ENCODE data around the gene VSTM5. TPM values are rescaled to one million over a fixed set of nuclear protein-coding genes. Genes with fewer than 3 reads are reported as not detected.
"Not testable (repeated sequence)": the region's sequence is repeated elsewhere in the genome, so short reads cannot be mapped to it uniquely, and the experiment has no call there.

VSTM5 gene
- total and polyA plus RNA-seq, 7 donors, result 0.23 to 3.6 (median 0.85) TPM; not detected in 1

DNA sequence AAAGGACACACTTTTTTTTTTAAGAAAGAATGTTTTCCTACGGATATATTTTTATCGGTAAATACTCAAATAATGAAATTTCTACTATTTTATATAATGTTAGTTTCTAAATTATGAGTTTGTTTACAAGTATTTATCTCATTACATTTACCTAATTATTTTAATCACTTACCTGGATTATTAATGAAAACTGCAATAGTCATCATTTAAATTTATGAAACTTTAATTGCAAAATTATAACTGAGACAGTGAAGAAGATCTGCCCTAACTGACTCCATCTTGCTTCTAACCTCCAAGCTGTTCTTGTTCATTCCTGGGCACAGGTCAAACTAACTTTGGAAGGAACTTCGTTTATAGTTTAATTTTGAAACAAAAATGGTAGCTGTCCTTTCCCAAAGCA lies 25.2 kb upstream of the VSTM5 start:
- Histone ChIP-seq H3K27ac (no peak overlapping the region), H3K36me3 (no peaks in the 10 kb centered on the region), H3K9me3 (no peaks in the 10 kb centered on the region), H3K4me1 (no peaks in the 10 kb centered on the region), H3K27me3 (no peaks in the 10 kb centered on the region), H3K4me3 (no peak overlapping the region)
- no peak for DNase-seq
- WGBS, 2 donors, result 86 to 89% methylated on average over 3 of the region's 3 CpGs
- no peak for TF ChIP-seq POLR2A (IDR thresholded peaks at IDR 0.05)
- TF ChIP-seq, protein P1, sequence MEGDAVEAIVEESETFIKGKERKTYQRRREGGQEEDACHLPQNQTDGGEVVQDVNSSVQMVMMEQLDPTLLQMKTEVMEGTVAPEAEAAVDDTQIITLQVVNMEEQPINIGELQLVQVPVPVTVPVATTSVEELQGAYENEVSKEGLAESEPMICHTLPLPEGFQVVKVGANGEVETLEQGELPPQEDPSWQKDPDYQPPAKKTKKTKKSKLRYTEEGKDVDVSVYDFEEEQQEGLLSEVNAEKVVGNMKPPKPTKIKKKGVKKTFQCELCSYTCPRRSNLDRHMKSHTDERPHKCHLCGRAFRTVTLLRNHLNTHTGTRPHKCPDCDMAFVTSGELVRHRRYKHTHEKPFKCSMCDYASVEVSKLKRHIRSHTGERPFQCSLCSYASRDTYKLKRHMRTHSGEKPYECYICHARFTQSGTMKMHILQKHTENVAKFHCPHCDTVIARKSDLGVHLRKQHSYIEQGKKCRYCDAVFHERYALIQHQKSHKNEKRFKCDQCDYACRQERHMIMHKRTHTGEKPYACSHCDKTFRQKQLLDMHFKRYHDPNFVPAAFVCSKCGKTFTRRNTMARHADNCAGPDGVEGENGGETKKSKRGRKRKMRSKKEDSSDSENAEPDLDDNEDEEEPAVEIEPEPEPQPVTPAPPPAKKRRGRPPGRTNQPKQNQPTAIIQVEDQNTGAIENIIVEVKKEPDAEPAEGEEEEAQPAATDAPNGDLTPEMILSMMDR (IDR thresholded peaks at IDR 0.05), result no peak
- no peak for TF ChIP-seq EP300 (IDR thresholded peaks at IDR 0.05)
- no peak for TF ChIP-seq POLR2AphosphoS5 (IDR thresholded peaks at IDR 0.05)
- intact Hi-C loops (cut with DNase I), result no loop called here

DNA sequence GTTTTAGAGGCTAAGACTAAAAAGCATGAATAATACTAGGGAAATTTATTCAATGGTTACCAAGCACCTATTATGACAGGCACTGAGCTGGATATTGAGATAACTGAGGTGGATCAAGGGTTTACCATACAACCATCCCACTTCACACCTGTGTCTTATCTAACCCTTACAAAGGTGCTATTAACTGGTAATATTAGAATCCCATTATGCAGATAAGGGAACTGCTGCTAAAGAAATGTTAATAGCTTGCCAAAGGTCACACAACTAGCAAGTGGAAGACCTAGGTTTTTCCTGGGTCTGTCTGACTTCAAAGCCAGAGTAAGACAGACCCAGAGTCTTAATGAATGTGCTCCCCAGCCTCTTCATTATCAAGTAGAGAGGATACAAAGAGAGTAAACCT lies 21.1 kb upstream of the VSTM5 start:
- no peak for DNase-seq
- no peak for TF ChIP-seq POLR2A (IDR thresholded peaks at IDR 0.05)
- TF ChIP-seq, protein P1 (IDR thresholded peaks at IDR 0.05), result no peak
- TF ChIP-seq POLR2AphosphoS5 (IDR thresholded peaks at IDR 0.05), result no peak
- no peak for TF ChIP-seq EP300 (IDR thresholded peaks at IDR 0.05)

DNA sequence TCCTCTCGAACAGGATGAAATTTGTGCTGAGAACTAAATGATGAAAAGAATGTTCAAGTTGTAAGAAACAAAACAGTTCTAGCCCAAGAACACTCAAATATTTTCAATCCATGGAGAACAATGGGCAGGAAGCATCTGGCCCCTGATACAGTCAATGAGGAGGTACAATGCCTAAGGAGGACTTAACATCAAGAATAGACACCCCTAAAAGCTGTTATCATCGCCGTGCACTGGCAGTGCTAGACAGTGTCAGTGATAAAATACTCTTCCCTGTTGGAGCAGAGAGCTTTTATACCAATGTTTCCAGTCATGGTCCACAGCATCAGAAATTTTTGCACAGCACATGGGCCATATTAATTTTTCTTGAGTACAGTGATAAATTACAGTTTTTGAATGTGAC lies 20.2 kb upstream of the VSTM5 start:
- H3K4me1 ChIP-seq, result no peaks in the 10 kb centered on the region
- TF ChIP-seq POLR2A (IDR thresholded peaks at IDR 0.05) (no peak), POLR2AphosphoS5 (IDR thresholded peaks at IDR 0.05) (no peak), EP300 (IDR thresholded peaks at IDR 0.05) (no peak)
- TF ChIP-seq, protein P1 (IDR thresholded peaks at IDR 0.05), result no peak
- no peak overlapping the region for H3K4me3 ChIP-seq
- intact Hi-C loops (cut with DNase I), result no loop called here
- no peaks in the 10 kb centered on the region for H3K27me3 ChIP-seq
- H3K36me3 ChIP-seq, result no peaks in the 10 kb centered on the region
- 71 to 87% methylated on average over 3 of the region's 3 CpGs for WGBS, 2 donors
- DNase-seq, result no peak
- no peak overlapping the region for H3K27ac ChIP-seq
- no peaks in the 10 kb centered on the region for H3K9me3 ChIP-seq

More for the DNA sequence above, 21.1 kb upstream of the VSTM5 start:
- H3K27ac ChIP-seq, result no peak overlapping the region
- H3K4me1 ChIP-seq, result no peaks in the 10 kb centered on the region
- intact Hi-C loops (cut with DNase I), result no loop called here
- H3K36me3 ChIP-seq, result no peaks in the 10 kb centered on the region
- no peaks in the 10 kb centered on the region for H3K9me3 ChIP-seq
- no peaks in the 10 kb centered on the region for H3K27me3 ChIP-seq
- no peak overlapping the region for H3K4me3 ChIP-seq

DNA sequence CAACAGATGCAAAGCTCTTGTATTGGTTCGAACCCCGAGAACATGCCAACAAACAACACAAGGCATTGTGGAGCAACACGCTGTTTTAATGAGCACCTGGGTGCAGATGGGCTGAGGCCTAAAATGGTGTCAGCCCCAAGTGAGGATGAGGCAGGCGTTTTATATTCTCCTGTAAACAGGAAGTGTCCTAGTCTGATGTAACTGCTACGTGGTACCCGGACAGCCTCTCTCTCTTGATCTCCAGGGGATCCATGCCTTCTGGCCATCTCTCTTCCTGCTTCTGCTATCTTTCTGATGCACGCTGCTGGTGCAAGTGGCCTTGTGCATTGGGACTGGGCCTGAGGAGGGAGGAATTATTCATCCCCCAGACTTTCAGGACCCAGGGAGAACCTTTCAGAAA lies 19.4 kb upstream of the VSTM5 start:
- no peak overlapping the region for H3K4me3 ChIP-seq
- H3K36me3 ChIP-seq, result no peaks in the 10 kb centered on the region
- H3K9me3 ChIP-seq, result no peaks in the 10 kb centered on the region
- intact Hi-C loops (cut with DNase I), result no loop called here
- DNase-seq, result no peak
- no peaks in the 10 kb centered on the region for H3K27me3 ChIP-seq
- 76 to 87% methylated on average over 7 of the region's 7 CpGs for WGBS, 2 donors
- TF ChIP-seq EP300 (IDR thresholded peaks at IDR 0.05) (no peak), POLR2A (IDR thresholded peaks at IDR 0.05) (no peak), POLR2AphosphoS5 (IDR thresholded peaks at IDR 0.05) (no peak)
- no peak overlapping the region for H3K27ac ChIP-seq
- H3K4me1 ChIP-seq, result no peaks in the 10 kb centered on the region

DNA sequence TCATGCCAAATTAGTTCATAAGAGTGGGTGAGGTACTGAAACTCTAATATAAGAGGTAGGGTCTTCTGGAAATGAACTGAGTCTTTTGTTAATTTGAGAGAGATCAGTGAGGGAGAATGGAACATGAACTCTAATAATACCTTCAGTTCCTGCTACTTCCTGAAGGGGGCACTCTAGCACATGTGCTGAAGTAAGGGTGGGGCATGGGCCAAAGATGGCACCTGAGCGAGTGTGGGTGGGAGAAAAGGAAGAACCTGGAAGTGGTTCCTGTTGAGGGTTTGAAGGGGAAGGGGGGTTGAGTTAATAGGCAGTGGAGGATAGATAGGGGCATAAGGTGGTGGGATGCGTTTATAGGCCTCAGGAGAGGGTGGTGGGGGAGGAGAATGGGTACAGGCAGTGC lies 18.0 kb upstream of the VSTM5 start:
- H3K4me3 ChIP-seq; intact Hi-C loops (cut with DNase I); H3K27me3 ChIP-seq; H3K27ac ChIP-seq; H3K36me3 ChIP-seq; H3K9me3 ChIP-seq; H3K4me1 ChIP-seq; DNase-seq: not testable (repeated sequence)
- 87 to 90% methylated on average over 2 of the region's 2 CpGs for WGBS, 2 donors

DNA sequence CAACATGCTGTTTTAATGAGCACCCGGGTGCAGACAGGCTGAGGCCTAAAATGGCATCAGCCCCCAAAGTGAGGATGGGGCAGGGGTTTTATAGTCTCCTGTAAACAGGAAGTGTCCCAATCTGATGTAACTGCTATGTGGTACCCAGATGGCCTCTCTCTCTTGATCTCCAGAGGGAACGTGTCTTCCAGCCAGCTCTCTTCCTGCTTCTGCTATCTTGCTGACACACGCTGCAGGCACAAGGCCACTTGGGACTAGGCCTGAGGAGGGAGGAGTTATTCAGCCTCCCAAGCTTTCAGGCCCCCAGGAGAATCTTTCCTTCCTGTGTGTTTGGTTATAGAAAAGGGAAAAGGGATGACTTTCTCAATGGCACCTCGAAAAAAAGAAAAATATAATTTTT lies 11.4 kb upstream of the VSTM5 start:
- H3K36me3 ChIP-seq, result no peaks in the 10 kb centered on the region
- H3K27me3 ChIP-seq, result no peaks in the 10 kb centered on the region
- H3K4me3 ChIP-seq, result no peak overlapping the region
- WGBS, 2 donors, result 59 to 80% methylated on average over 4 of the region's 4 CpGs
- no peak for DNase-seq
- TF ChIP-seq, protein P1 (IDR thresholded peaks at IDR 0.05), result no peak
- TF ChIP-seq POLR2A (IDR thresholded peaks at IDR 0.05), result no peak
- no peak for TF ChIP-seq POLR2AphosphoS5 (IDR thresholded peaks at IDR 0.05)
- TF ChIP-seq EP300 (IDR thresholded peaks at IDR 0.05), result no peak
- H3K4me1 ChIP-seq, result no peaks in the 10 kb centered on the region
- intact Hi-C loops (cut with DNase I), result no loop called here
- H3K9me3 ChIP-seq, result no peaks in the 10 kb centered on the region
- no peak overlapping the region for H3K27ac ChIP-seq

All from sigmoid colon (tissue), 7 donors.